HG03039 (cell line): ENCODE results near the gene CPXM2.

Source experiments
- ATAC-seq: cut with Tn5 transposase; IDR thresholded peaks from one replicate; pipeline ENCODE4 v1.9.1; 2021; ENCODE audit warnings: mild to moderate bottlenecking, moderate library complexity; ENCODE audit not compliant: unreplicated experiment

Gene CPXM2

DNA sequence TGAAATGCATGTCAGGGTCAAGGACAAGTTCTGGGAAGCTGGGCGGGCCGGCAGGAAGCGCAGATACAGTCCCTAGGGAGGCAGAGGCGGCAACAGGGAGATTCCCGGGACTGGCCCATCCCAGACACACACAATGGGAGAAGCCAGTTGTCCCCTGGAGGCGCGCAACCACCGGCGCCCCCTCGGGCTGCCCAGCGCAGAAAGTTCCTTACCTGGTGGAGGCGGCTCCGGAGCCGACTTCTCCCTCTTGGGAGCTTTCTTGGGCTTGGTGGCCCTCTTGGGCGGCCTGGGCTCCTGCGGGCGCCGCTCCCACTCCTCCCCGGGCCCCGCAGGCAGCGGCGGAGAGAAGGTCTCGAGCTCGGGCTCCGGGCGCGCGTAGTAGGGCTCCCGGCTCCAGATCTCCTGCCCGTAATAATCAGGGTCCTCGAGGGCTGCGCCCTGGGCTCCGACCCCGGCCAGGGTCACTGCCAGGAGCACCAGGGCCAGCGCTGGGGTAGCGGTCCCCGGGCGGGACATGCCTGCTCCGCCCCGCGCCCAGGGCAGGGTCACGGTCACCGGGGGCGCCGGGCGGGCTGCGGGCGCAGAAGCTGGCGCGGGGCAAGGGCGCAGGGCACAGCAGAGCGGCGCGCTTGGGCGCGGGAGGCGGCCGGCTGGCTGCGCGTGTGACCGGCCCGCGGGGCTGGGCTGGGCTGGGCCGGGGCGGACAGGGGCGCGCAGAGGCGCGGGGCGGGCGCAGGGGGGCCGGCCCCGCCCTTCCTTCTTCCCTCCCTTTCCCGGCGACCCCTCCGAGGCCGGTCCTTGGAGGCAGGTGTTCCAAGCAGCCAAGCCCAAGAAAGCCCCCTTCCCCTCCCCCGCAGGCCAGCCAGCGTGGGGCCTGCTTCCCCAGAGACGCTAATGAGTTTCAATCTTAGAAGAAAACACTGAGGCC, at the start of gene CPXM2:
Gene CPXM2 (minus strand): TSS at position 664 of the 928 bp plus-strand sequence. CDS start 148 bp downstream, at position 516.
- no peak for ATAC-seq

DNA sequence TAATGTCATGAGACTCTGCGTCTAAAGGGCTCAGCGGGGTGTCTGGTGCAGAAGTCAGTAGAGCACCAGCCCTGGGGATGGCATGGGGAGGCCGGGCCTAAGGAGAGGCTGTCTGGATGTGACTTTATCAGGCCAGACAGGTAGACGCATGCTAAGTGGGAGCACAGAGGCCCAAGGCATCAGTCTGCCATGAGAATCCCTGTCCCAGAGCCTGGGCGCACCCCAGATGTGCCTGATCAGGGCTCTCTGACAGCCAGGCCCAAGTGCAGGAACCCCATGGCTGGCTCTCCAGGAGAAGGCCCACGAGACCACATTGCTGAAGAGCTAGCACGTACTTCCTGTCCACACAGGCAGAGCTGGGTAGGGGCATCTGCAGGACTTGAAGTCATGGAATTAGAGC, 48.0 kb upstream of the CPXM2 start:
- ATAC-seq = no peak

DNA sequence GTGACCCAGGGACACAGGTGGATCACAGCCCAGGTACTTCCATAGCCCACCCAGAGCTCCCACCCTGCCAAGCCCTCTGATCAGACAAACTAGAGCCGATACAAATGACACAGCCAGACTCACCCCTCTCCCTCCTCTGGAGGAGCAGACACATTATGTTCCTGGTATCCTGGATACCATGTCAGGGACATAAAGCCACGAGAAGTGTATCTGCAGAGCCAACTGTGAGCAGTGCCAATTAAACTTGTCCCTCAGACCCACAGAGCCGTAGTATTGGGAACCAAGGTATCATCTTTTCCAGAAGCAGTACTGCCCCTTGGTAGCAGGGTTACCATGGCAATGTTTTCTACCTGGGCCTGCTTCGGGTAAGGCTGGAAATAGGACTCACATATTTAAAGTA, 47.3 kb upstream of the CPXM2 start:
- ATAC-seq = no peak

GRCh38 chr10:123936426-123936825, 44.8 kb upstream of the CPXM2 start:
- ATAC-seq = no peak

GRCh38 chr10:123935680-123936079, 44.1 kb upstream of the CPXM2 start:
- ATAC-seq = no peak

DNA sequence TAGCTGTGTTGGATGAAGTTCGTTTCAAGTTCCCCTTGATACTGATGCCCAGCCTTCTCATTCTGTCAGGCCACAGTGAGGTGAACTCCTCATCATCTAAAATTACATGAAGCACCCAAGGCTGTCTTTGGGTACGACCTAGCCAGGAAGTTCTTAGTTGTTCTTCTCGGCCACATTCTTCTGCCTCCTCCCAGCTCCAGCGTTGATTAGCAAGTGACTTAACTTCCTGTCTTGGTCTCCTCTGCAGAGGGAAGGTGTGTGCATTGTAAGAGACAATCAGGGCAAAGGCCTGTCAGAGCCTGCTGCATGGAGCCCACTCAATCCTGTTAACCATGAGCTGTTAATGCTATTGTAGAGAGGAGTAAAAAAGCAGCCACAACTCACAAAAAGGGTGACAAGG, 43.2 kb upstream of the CPXM2 start:
- no peak for ATAC-seq

GRCh38 chr10:123930340-123931001, 38.9 kb upstream of the CPXM2 start:
- no peak for ATAC-seq

DNA sequence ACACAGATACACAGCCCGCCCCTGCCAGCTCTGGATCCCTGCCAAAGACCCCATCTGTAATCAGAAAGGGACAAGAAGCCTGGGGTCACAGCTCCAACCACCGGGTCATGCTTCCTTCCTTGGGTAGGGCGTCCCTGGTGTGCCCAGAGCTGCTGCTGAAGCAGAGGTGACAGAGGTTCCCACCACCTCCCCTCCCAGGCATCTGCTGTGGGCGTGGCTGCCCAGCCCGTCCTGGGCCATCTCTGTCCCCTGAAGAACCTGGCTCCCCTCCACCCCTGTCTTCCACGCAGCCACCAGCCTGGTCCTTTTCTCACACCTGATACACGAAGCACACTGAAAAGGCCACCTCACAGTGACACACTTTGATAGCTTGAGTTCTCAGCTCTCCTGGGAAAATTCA, 38.2 kb upstream of the CPXM2 start:
- no peak for ATAC-seq

DNA sequence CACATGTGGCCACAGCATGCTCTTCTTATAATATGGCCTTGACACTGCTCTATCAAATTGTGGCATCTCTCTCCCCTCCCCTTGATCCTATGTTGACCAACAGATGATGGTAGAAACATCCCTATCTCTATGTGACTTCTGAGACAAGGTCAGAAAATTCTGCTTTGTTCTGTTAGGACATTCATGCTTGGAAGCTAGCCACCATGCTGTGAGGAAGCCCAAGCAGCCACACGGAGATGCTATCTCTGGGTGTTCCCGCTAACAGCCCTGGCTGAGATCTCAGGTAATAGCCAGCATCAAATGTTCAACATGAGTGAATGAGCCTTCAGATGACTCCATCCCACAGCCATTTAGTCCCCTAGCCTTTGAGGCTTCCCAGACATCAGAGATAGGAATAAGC, 36.8 kb upstream of the CPXM2 start:
- no peak for ATAC-seq

GRCh38 chr10:123926401-123927264, 35.0 kb upstream of the CPXM2 start:
- ATAC-seq = no peak

GRCh38 chr10:123922126-123922525, 30.5 kb upstream of the CPXM2 start:
- ATAC-seq = no peak

GRCh38 chr10:123916775-123917174, 25.2 kb upstream of the CPXM2 start:
- ATAC-seq = no peak

GRCh38 chr10:123913688-123914268, 22.2 kb upstream of the CPXM2 start:
- ATAC-seq = no peak

DNA sequence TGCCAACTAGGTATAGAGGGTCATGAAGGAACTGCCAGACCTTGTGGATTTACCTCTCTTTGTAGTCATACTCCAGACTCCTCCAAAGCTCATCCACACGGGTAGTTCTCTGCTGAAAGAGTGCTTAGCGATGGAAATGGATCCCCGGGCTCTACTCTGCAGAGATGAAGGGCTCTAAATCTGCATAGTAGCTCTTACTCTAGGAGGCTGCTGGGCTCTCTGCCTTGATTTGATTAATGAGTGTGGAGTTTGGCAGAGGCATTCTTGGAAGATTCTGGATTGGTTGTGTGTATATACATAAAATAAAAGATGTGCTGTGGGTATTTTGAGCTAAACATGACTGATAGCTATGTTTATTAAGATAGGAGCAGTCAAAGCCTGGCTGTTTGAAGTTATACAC, 21.3 kb upstream of the CPXM2 start:
- no peak for ATAC-seq

- no peak for ATAC-seq
Observed at GRCh38 chr10:123912466-123912865, 20.9 kb upstream of the CPXM2 start.

GRCh38 chr10:123911866-123912265, 20.3 kb upstream of the CPXM2 start:
- no peak for ATAC-seq

GRCh38 chr10:123909866-123910265, 18.3 kb upstream of the CPXM2 start:
- no peak for ATAC-seq

DNA sequence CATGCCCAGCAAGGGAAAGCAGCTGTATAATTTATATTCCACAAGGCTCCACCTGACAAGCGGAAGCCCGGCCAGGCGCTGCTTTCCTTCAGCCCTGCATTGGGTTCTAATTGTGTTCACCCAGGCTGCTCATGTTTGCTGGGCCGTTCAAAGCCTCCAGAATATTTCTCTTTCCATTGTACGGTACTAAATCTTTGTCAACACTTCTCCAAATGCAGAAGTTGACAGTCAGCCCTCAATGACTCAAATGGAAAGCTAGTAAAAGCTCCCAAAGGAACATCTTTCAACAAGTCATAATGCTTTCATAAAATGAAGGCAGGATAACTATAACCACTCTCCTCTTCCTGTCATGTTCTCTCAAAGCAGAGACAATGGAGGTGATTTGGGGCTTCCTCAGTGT, 17.8 kb upstream of the CPXM2 start:
- ATAC-seq = no peak

DNA sequence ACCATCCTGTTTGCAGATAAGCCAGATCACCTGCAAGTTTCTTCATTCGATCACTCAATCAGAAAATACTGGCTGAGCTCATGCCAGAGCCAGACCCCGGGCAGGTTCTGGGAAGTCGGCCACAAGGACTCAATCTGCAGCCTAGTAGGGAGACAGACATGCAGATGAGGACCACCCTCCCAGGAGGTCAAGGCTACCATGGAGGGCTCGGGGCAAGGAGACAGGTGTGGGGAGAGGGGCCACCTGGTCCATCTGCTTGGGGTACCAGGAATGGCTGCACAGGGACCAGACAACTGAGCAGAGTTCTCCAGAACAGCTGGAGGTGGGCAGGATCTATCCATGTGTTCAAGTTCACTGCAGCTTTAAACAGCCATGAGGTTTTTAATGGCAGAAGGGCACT, 16.8 kb upstream of the CPXM2 start:
- ATAC-seq = no peak

- ATAC-seq = no peak
Observed at GRCh38 chr10:123906884-123907652, 15.5 kb upstream of the CPXM2 start.
